Vagina (tissue), 2 donors: ENCODE results near the gene PBRM1. TPM values are rescaled to one million over a fixed set of nuclear protein-coding genes. Genes with fewer than 3 reads are reported as not detected.

Experiments
- DNase-seq, 2 donors: peaks; one replicate each; pipeline ENCODE4 v3.0.0-alpha.2; 2017; ENCODE audit errors: extremely low spot score in 2 of 2
- H3K27ac ChIP-seq: fragments of 200-600 bp; sonication (generic); one replicate; pipeline ENCODE4 v1.5.1; 2019
- H3K27me3 ChIP-seq: fragments of 200-600 bp; sonication (generic); one replicate; pipeline ENCODE4 v1.5.1; 2019
- H3K36me3 ChIP-seq, 2 donors: fragments of 200-600 bp; sonication (generic); one replicate each; pipeline ENCODE4 v1.5.1; 2017 to 2019
- H3K4me1 ChIP-seq: fragments of 200-600 bp; sonication (generic); one replicate; pipeline ENCODE4 v1.5.1; 2019
- H3K4me3 ChIP-seq, 2 donors: fragments of 200-600 bp; sonication (generic); 1 replicate in 1 of 2; 2 replicates in 1 of 2; pipeline ENCODE4 v1.5.1; 2016 to 2019
- H3K9me3 ChIP-seq: fragments of 200-600 bp; sonication (generic); one replicate; pipeline ENCODE4 v1.5.1; 2019
- POLR2A ChIP-seq, 2 donors: fragments of 450-650 bp; IDR thresholded peaks; one replicate each; pipeline ENCODE4 v1.6.1; 2017; ENCODE audit warnings: antibody characterized with exemption in 2 of 2, mild to moderate bottlenecking in 2 of 2, moderate library complexity in 2 of 2
- POLR2AphosphoS5 ChIP-seq, 2 donors: sonication (generic); formaldehyde crosslinking; IDR thresholded peaks; one replicate each; pipeline ENCODE4 v1.9.0; 2017; ENCODE audit warnings: antibody characterized with exemption in 2 of 2, mild to moderate bottlenecking in 2 of 2, low read depth in 1 of 2; ENCODE audit not compliant: insufficient read depth in 1 of 2
- intact Hi-C: fragments of 100-400 bp; cut with DNase I; formaldehyde crosslinking; loops from one replicate; pipeline ENCODE4 v1.15.1; 2023
- total RNA-seq: library from RNA; depleted of rRNA; stranded (reverse); fragments of >200 nt; gene quantifications from one replicate; pipeline ENCODE4 v1.2.3, GENCODE V29; 2016
- TF ChIP-seq, protein P1 (sequence below), 3 experiments: fragments of 450-650 bp in 2 of 3; fragments of 200-600 bp in 1 of 3; sonication (generic) in 1 of 3; IDR thresholded peaks; one replicate each; pipeline ENCODE4 v1.5.1; 2017 to 2019; ENCODE audit warnings: antibody characterized with exemption in 3 of 3, mild to moderate bottlenecking in 2 of 3, moderate library complexity in 2 of 3

The PBRM1 gene
- total RNA-seq, 1 donor from 2014 or later = 64.6 TPM

DNA sequence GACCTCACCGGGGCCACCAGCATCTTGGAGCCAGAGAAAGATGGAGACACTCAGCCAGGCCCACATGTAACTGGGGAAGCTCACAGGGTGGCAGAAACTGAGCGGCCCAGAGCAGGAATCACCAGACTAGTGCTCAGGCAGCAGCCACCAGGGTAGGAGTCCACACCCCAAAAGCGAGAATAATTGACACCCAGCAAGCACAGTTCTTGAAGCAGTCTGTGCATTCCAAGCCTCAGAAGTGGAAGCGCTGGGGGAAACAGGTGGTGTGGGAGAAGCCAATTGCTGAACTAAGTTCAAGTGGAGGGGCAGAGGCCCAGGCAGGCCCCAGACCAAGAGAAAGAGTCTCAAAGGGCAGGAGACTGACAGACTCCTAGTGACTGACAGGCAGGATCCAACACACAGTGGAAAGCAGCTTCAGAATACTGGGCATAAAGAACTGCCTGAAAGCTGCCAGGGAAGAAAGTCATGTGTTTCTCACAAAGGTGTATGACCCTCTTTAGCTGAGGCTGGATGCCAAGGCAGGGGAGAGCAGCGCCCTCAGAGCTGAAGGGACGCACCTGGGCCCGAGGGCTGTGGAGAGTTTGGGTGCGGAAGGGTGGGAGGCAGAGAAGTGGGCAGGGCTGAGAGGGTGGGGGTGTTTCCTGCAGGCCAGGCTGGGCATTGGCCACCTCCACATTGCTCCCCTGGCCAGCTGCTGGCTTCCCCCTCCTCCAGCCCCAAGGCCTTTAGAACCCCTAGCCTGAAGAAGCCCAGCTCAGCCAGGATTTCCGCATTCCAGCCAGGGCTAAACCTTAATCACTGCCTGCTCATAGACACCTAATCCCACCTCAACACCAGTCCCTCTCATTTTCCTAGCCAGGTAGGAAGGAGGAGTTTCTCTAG is 159.8 kb downstream of the PBRM1 start:
- H3K36me3 ChIP-seq = peaks cover 0 to 10% of the 10 kb centered on the region in 2 donors
- H3K9me3 ChIP-seq = no peaks in the 10 kb centered on the region
- TF ChIP-seq POLR2AphosphoS5 (IDR thresholded peaks at IDR 0.05; ENCODE audit: insufficient read depth in 1 of 2, low read depth in 1 of 2) (no peak), POLR2A (IDR thresholded peaks at IDR 0.05) (no peak)
- TF ChIP-seq, protein P1, sequence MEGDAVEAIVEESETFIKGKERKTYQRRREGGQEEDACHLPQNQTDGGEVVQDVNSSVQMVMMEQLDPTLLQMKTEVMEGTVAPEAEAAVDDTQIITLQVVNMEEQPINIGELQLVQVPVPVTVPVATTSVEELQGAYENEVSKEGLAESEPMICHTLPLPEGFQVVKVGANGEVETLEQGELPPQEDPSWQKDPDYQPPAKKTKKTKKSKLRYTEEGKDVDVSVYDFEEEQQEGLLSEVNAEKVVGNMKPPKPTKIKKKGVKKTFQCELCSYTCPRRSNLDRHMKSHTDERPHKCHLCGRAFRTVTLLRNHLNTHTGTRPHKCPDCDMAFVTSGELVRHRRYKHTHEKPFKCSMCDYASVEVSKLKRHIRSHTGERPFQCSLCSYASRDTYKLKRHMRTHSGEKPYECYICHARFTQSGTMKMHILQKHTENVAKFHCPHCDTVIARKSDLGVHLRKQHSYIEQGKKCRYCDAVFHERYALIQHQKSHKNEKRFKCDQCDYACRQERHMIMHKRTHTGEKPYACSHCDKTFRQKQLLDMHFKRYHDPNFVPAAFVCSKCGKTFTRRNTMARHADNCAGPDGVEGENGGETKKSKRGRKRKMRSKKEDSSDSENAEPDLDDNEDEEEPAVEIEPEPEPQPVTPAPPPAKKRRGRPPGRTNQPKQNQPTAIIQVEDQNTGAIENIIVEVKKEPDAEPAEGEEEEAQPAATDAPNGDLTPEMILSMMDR (IDR thresholded peaks at IDR 0.05) = no peak
- H3K27ac ChIP-seq = peak overlapping the region; percentile 60
- DNase-seq = no peak
- H3K27me3 ChIP-seq = no peaks in the 10 kb centered on the region
- peaks cover 47% of the 10 kb centered on the region for H3K4me1 ChIP-seq
- H3K4me3 ChIP-seq = no peak overlapping the region
- intact Hi-C loops = loop anchor here (10.0 kb wide), 1 partner anchor 101 kb away; no protein-coding TSS in a partner anchor

DNA sequence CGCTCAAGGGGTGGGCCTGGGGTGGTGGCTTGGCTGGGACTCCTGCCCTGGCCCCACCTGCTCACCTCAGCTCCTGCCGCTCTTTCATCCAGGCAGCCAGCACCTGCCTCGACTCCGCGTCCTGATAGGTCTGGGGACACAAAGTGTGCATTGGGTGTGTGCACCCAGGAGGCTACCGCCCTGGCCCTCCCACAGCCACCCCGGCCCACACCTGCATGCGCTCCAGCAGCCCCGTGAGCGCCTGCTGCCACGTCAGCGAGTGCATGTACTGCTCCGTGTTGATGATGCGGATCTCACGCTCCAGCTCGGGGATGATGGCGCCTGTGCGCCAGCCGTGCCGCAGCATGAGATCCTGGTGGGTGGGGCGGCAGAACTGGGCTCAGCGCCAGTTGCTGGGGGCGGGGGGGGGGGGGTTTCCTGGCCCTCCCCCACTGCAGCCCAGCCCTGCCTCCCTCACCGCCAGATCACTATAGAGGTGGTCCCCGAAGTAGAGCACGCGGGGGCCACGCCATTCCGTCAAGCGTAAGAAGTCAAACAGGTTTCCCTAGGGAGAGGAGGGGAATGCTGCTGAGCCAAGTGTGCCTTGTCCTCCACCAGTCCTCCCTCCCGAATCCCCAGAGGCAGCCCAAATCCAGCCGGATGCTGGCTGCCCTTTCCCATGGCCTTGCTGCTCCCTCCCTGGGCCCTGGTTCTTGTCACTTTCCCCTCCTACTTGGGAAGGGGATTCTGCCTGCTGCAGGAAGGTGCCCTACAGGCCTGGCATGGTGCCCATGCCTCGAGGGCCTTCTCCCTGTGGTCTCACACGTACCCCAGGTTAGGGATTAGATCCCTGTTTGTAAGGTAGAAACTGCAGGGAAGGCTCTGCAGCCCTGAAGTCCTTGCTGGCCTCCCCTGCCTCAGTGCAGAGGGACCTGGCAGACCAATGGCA is 160.7 kb downstream of the PBRM1 start:
- Histone ChIP-seq H3K27ac (peak overlapping the region; percentile 60), H3K9me3 (no peaks in the 10 kb centered on the region), H3K27me3 (no peaks in the 10 kb centered on the region), H3K4me3 (no peak overlapping the region), H3K36me3 (peaks cover 0 to 10% of the 10 kb centered on the region in 2 donors), H3K4me1 (peaks cover 40% of the 10 kb centered on the region)
- intact Hi-C loops = loop anchor here (10.0 kb wide), 1 partner anchor 100 kb away; no protein-coding TSS in a partner anchor
- no peak for DNase-seq
- peak in 1 of 2 donors; percentile 20 for TF ChIP-seq POLR2AphosphoS5 (IDR thresholded peaks at IDR 0.05; ENCODE audit: insufficient read depth in 1 of 2, low read depth in 1 of 2)
- TF ChIP-seq, protein P1 (IDR thresholded peaks at IDR 0.05) = no peak

DNA sequence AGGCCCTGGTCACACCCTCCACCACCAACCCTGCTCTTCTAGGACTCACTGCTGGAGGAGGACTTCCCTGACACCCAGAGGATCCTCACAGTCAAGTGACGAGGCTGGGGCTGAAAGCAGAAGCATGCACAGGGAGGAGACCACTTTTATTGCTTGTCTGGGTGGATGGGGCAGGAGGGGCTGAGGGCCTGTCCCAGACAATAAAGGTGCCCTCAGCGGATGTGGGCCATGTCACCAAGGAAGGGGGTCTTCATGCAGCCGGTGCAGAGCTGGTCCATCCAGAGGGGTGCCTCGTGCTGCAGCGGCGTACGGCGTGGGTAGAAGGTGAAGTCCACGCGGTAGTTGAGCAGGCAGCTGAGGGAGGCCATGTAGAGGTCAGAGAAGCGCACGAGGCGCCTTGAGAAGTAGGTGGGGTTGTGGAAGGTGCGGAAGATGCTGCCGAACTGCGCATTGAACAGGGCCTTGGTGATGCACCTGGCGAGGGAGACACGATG is 161.4 kb downstream of the PBRM1 start:
- no peaks in the 10 kb centered on the region for H3K9me3 ChIP-seq
- TF ChIP-seq POLR2A (IDR thresholded peaks at IDR 0.05) = no peak
- TF ChIP-seq, protein P1 (IDR thresholded peaks at IDR 0.05) = no peak
- no peak for TF ChIP-seq POLR2AphosphoS5 (IDR thresholded peaks at IDR 0.05; ENCODE audit: insufficient read depth in 1 of 2, low read depth in 1 of 2)
- H3K27me3 ChIP-seq = no peaks in the 10 kb centered on the region
- H3K36me3 ChIP-seq = peaks cover 0 to 10% of the 10 kb centered on the region in 2 donors
- H3K4me1 ChIP-seq = peaks cover 33% of the 10 kb centered on the region
- no peak overlapping the region for H3K4me3 ChIP-seq
- peak overlapping the region; percentile 60 for H3K27ac ChIP-seq
- intact Hi-C loops = loop anchor here (10.0 kb wide), 1 partner anchor 100 kb away; no protein-coding TSS in a partner anchor
- DNase-seq = no peak

DNA sequence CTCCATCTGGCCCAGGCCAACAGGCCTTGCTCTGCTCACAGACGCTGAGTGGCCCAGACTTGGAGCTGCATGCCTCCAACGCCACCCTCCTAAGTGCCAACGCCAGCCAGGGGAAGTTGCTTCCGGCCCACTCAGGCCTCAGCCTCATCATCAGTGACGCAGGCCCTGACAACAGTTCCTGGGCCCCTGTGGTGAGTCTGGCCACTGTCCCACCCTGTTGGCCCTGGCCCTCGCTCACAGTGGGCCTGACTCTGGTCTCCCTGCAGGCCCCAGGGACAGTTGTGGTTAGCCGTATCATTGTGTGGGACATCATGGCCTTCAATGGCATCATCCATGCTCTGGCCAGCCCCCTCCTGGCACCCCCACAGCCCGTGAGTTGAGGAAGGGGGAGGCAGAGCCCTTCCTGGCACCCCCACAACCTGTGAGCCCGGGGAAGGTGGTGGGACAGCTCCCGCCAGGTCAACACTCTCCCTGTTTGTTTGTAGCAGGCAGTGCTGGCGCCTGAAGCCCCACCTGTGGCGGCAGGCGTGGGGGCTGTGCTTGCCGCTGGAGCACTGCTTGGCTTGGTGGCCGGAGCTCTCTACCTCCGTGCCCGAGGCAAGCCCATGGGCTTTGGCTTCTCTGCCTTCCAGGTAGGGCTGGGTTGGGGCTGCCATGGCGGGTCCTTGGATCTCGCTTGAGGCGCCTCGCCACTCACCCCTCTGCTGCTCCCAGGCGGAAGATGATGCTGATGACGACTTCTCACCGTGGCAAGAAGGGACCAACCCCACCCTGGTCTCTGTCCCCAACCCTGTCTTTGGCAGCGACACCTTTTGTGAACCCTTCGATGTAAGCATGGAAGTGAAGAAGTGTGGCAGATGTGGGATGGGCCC is 162.1 kb downstream of the PBRM1 start:
- no peak for DNase-seq
- peaks cover 0 to 10% of the 10 kb centered on the region in 2 donors for H3K36me3 ChIP-seq
- H3K4me1 ChIP-seq = peaks cover 37% of the 10 kb centered on the region
- TF ChIP-seq, protein P1 (IDR thresholded peaks at IDR 0.05) = no peak
- TF ChIP-seq POLR2A (IDR thresholded peaks at IDR 0.05) = no peak
- no peak for TF ChIP-seq POLR2AphosphoS5 (IDR thresholded peaks at IDR 0.05; ENCODE audit: insufficient read depth in 1 of 2, low read depth in 1 of 2)
- intact Hi-C loops = loop anchor here (10.0 kb wide), 1 partner anchor 99 kb away; no protein-coding TSS in a partner anchor
- no peaks in the 10 kb centered on the region for H3K9me3 ChIP-seq
- H3K4me3 ChIP-seq = no peak overlapping the region
- no peaks in the 10 kb centered on the region for H3K27me3 ChIP-seq
- H3K27ac ChIP-seq = no peak overlapping the region
